HS-5 (cell line): ENCODE measurements around the gene NEK7.

Experiments used
- DNase-seq: peaks from one replicate; pipeline ENCODE4 v3.0.0-alpha.2; 2012; ENCODE audit warnings: low read depth

NEK7 gene

DNA sequence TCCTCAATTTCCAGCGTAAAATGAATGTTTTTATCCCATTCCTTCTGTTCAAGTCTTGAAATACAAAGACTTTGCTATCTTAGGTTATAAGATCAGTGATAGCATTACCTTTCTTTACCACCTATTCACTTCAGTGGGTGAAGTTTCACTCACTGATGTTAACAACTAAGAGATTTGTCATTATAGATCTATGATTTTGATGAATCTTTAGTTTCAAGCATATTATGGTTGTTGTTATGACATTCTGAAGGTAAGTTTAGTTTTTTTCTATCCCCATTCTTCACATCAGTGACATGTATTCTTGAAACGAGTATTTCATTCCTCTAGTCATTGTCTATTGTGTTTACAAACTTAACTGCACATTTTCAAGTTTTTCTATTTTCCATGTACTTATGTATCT lies 201.1 kb downstream of the NEK7 start:
- no peak for DNase-seq

DNA sequence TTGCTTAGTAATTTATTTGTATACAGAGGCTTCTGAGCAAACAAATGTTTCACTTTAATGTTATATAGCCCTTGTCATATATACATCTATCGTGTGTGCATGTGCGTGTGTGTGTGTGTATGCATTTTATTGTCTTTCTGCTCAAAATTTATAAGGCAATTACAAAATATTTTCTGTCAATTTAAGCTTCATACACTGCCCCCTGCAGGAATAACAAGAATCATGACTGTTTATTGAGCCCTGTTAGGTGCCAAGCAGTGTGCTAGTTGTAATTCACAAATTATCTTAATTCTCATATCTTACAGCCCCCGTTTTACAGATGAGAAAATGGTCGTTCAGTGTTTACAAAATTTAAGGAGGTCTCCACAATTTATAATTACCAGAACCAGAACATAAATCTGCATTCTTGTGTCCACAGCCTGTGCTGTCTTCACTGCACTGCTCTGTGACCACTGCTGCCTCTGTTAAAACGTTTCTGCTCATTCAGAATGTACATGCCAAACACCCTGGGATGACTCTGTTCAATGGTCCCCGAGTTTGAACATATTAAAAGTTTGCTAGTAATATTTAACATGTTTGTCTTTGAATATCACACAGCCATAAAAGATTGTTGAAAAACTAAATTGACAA lies 202.3 kb downstream of the NEK7 start:
- no peak for DNase-seq

DNA sequence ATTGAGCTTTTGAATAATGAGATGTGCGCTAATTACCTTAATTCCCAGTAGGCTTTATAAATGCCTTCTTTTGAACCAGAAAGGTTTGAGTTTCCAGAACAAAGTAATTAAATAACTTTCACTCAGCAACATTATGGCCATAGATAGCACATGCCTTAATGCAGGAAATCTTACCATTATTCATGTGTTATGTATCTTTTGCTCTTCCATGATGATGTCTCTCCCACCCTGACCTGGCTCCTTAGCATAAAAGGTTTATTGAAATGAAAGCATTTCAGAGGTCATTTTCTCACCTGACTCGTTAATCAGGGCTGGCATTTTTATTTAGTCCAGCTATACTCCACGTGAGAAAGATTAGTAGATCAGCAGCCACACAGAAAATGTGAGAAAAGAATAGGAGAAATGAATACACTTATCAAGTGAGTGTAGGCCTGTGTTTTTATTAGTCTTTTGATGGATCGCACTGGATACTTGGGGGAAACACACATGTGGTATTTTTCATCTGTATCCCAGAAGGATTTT lies 203.5 kb downstream of the NEK7 start:
- no peak for DNase-seq

DNA sequence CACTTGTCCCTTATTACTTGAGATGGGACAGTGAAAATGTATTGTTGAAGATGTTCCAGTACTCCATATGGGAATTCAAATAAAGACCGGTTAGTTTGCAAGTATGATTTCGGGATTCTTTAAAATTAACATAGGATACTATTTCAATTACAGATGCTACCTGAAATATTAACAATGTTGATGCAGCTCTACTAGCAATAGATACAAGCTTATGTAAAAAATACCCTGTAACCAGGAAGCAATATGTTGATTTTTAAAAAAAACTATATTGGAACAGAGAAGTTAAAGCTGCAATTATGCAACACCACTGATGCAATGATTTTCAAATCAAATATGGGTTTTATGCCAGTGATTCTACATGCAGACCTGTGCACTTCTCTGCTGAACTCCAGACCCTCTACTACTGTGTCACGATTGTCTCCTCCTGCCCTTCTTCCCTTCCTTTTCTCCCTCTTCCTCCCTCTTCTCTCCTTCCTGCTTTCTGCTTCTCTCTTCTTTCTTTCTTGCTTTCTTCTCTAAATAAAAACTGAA lies 204.5 kb downstream of the NEK7 start:
- no peak for DNase-seq

DNA sequence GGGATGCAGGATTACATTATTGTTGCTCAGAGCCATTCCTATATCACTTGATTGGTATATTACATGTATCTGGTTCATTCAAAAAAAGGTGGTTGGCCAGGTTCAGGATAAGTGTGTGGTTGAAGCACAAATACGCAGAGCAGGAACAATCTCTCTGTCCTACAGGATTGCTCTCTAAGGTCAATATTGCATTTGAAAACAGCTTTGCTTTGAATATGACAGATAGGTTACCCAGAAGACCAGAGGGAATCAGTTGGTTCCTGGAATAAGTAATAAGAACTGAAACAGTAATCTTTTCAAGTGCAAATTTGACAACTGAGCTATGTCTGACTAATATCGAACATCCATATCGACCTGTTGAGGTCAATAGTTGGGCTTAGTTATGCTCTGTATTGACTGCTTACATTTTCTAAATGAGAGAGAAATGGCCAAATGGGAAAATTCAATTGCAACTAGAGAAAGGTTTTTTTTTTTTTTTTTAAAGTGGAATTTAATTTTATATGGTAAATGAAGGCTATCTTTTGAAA lies 206.9 kb downstream of the NEK7 start:
- no peak for DNase-seq

DNA sequence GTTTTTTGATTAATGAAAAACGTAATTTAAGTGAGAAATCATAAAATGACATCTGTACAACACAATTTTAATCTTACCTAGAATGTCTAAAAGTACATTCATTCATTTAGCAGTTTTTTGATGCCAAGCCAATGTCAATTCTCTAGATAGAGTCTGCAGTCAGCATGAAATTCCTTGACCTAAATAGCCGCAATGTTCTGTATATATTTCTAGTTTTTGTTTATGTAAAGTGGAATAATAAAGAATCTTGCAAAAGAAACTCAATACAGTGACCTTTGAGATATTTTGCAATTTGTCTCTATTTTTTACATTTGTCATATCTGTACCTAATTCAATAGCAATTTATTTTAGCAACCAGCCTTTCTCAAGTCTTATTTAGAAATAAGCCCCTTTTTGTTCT lies 207.7 kb downstream of the NEK7 start:
- no peak for DNase-seq

DNA sequence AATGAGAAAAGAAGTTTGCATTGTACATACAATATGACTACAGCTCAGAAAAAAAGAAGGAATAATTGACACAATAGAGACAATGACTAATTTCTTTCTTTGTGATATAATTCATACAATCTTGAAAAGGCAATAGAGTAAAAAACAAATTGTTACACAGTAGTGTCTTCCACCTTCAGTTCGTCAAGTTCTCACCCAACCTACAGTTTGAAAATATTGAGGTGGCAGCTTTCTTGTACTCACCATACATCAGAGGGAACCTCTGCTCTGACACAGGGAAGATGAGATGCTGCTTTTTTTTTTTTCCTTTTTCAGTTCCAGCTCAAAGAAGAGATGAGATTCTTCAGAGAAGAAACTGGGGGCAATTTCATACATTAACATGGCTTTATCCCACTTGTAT lies 210.5 kb downstream of the NEK7 start:
- no peak for DNase-seq

DNA sequence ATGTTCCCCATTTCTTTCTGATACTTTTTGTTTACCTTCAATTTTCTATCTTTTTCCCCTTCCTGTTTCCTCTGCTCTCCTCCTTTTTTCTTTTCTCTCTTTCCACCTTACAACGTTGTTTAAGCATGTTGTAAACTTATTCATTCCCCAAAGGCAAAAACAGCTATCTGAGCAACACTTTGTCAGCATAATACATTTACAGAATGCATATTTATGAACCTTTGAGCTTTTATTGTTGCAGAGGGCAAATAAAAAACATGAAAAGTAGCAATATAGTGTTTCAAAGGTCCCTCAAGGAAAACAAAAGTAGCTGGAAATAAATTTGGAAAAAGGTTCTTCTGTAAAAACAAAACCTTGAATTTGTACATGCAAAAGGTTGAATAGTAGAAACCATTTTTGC lies 214.2 kb downstream of the NEK7 start:
- no peak for DNase-seq
